ENCODE data around the gene SAT1.

Gene SAT1

DNA sequence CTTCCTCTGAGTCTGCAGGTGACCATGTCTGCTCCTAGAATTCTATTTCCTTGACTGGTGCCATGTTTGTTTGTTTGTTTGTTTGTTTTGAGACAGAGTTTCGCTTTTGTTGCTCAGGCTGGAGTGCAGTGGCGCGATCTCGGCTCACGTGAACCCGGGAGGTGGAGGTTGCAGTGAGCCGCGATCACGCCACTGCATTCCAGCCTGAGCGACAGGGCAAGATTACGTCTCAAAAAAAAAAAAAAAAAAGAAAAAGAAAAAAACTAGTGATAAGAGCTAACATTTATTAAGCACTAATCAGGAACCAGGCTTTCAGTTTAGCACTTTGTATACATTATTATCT is 7.2 kb downstream of the SAT1 start:
- DNase-seq (ENCODE audit: low spot score): no peak
- TF ChIP-seq, protein P1, sequence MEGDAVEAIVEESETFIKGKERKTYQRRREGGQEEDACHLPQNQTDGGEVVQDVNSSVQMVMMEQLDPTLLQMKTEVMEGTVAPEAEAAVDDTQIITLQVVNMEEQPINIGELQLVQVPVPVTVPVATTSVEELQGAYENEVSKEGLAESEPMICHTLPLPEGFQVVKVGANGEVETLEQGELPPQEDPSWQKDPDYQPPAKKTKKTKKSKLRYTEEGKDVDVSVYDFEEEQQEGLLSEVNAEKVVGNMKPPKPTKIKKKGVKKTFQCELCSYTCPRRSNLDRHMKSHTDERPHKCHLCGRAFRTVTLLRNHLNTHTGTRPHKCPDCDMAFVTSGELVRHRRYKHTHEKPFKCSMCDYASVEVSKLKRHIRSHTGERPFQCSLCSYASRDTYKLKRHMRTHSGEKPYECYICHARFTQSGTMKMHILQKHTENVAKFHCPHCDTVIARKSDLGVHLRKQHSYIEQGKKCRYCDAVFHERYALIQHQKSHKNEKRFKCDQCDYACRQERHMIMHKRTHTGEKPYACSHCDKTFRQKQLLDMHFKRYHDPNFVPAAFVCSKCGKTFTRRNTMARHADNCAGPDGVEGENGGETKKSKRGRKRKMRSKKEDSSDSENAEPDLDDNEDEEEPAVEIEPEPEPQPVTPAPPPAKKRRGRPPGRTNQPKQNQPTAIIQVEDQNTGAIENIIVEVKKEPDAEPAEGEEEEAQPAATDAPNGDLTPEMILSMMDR (IDR thresholded peaks at IDR 0.05; ENCODE audit: borderline replicate concordance, control extremely low read depth, extremely low read depth, insufficient read depth, missing control alignments): no peak
- in situ Hi-C loops (cut with MboI; ENCODE audit: low sequenced_read_pairs, unreplicated experiment): no loop called here

GRCh38 chrX:23792861-23793553 is 10.0 kb downstream of the SAT1 start:
- no peak for DNase-seq (ENCODE audit: low spot score)
- TF ChIP-seq, protein P1 (IDR thresholded peaks at IDR 0.05; ENCODE audit: borderline replicate concordance, control extremely low read depth, extremely low read depth, insufficient read depth, missing control alignments): no peak
- in situ Hi-C loops (cut with MboI; ENCODE audit: low sequenced_read_pairs, unreplicated experiment): no loop called here

DNA sequence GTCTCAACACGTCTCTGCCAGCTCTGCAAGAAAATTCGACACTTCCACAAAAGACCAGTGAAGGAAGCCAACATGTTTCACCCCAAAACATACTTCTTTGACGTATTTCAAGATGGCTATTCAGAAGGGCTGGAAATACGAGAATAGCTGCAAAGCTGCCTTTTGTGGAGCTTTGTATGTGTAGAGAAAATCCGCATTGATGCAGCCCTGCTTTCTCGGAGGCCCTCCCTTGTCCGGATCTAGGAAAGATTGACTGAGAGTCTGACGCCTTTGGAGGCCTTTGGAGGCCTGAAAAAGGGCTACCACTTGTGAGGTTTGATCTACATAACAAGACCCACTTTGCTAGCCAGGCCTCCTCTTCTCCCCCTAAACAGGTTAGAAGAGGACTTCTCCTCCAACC is 12.2 kb downstream of the SAT1 start:
- no peak for DNase-seq (ENCODE audit: low spot score)
- in situ Hi-C loops (cut with MboI; ENCODE audit: low sequenced_read_pairs, unreplicated experiment): no loop called here
- TF ChIP-seq, protein P1 (IDR thresholded peaks at IDR 0.05; ENCODE audit: borderline replicate concordance, control extremely low read depth, extremely low read depth, insufficient read depth, missing control alignments): no peak

GRCh38 chrX:23797371-23798128 is 14.6 kb downstream of the SAT1 start:
- DNase-seq (ENCODE audit: low spot score): no peak
- in situ Hi-C loops (cut with MboI; ENCODE audit: low sequenced_read_pairs, unreplicated experiment): no loop called here
- TF ChIP-seq, protein P1 (IDR thresholded peaks at IDR 0.05; ENCODE audit: borderline replicate concordance, control extremely low read depth, extremely low read depth, insufficient read depth, missing control alignments): no peak

DNA sequence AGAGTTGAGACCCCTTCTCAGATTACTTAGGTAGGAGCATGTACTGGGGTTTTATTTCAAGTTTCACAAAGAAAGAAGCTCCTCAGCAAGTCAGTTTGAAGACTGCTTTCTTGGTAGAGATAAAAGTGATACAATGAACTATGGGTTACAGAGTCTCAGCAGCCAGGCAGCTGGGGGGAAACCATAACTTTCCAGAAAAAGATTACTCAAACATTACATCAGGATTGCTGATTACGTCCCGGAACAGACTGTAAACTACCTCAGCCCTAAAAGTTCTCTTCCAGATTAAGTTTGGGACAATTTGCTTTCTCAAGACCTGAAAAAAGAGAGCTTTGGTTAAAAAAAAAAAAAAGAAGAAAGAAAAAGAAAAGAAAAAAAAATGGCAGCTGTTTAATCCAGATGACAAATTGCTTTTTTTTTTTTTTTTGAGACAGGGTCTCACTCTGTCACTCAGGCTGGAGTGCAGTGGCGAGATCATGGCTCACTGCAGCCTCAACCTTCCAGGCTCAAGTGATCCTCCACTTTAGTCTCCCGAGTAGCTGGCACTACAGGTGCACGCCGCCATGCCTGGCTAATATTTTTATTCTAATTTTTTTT is 16.6 kb downstream of the SAT1 start:
- TF ChIP-seq, protein P1 (IDR thresholded peaks at IDR 0.05; ENCODE audit: borderline replicate concordance, control extremely low read depth, extremely low read depth, insufficient read depth, missing control alignments): no peak
- in situ Hi-C loops (cut with MboI; ENCODE audit: low sequenced_read_pairs, unreplicated experiment): no loop called here
- no peak for DNase-seq (ENCODE audit: low spot score)

GRCh38 chrX:23802431-23802830 is 19.5 kb downstream of the SAT1 start:
- in situ Hi-C loops (cut with MboI; ENCODE audit: low sequenced_read_pairs, unreplicated experiment): no loop called here
- no peak for DNase-seq (ENCODE audit: low spot score)
- TF ChIP-seq, protein P1 (IDR thresholded peaks at IDR 0.05; ENCODE audit: borderline replicate concordance, control extremely low read depth, extremely low read depth, insufficient read depth, missing control alignments): no peak
